HG02885 (cell line): ENCODE results near the gene DDAH1.

Source experiments
- ATAC-seq: cut with Tn5 transposase; IDR thresholded peaks from one replicate; pipeline ENCODE4 v1.9.1; 2021; ENCODE audit warnings: mild to moderate bottlenecking; ENCODE audit not compliant: unreplicated experiment, poor library complexity

The DDAH1 gene

GRCh38 chr1:85333186-85333585, 131.8 kb downstream of the DDAH1 start:
- no peak for ATAC-seq

DNA sequence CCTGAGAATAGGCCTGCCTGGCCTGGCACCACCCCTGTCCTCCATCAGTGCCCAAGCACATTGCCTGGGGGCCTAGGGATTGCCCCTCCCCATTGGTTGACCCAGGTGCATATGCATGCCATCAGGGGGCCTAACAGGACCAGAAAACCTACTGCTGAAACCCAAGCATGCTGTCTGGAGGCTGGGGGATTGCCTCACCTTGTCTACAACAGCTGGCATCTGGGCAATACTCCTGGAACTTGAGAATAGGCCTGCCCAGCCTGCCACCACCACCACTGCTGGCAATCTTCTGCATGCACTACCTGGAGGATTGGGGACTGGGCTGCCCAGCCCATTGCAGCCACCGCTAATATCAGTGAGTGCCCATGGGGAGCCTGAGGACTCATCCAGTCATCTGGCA, 132.4 kb downstream of the DDAH1 start:
- no peak for ATAC-seq

DNA sequence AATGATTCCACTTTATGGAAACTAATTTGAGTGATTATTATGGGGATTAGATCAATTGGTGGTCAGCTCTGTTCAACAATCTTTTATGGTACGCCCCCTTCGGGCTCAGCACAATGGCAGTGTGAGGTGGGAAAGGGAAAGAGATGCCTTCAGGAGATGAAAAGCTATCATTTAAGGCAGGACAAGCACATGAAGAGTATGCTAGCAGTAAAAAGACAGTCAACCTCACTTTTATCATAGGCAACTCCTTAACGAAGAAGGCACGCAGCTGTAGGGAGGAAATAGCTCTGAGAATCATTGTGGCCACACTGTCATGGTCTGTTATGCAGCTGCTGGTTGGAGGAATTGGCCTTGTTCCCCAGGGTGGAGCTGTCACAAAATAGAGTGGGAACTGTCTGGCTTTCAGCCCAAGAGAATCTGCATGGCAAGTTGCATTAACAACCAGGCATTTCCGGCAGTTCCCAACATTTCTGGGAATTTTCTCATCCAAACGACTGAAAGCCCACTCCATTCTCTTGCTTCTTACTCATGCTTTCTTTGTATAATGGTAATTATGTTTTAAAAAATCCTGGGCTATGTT, 134.2 kb downstream of the DDAH1 start:
- ATAC-seq = peak; percentile 65

DNA sequence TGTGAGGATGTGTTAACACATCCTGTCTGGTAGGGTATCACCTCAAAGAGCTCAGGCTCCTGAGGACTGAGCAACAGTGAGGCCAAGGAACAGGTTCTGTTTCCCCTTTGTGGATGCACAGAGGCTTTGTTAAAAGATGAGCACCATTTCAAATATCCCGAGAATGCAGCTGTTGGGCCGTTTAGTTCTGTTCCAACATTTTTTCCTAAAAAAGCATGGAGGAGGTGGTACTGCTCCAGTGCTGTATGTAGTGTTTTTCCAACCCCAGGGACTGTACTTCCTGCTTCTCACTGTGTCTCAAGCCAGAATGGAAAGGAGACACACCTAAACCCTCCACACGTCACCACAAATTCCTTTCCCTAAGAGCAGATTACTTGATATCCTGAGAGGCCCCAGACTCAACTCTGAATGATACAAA, 134.7 kb downstream of the DDAH1 start:
- no peak for ATAC-seq

DNA sequence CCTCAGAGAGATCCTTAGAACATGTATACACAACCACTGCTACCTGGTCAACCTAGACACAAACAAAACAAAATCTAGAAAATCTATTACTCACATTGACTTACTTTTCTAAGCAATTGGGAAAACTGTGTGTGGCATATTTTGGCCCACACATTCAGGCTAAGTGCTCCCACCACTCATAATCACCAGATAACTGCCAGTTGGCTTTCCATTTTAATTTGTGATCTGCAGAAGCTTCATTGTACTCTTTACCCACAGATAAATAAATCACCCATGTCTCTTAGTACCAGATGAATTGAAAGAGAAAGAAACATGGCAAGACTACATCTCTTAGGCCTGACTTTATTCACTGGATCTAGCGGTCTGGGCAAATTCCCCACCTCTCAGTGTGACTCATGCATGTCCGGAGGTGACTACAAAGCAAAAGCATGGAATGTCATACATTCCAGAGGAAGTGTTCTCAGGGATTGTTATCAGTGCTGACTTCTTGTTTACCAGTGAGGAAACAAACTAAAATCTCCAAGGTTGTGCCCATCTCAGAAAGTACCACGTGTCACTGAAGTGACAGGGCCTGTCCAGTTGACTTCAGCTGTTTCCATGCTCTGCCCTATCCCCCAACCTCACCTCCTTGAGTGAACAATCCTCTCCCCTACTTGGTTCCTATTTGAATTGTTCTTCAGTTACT, 136.1 kb downstream of the DDAH1 start:
- ATAC-seq = no peak

- ATAC-seq = no peak
Measured at GRCh38 chr1:85327759-85328158, 137.2 kb downstream of the DDAH1 start.

GRCh38 chr1:85326851-85327250, 138.1 kb downstream of the DDAH1 start:
- ATAC-seq = no peak

- ATAC-seq = no peak
Measured at GRCh38 chr1:85326336-85326735, 138.6 kb downstream of the DDAH1 start.

DNA sequence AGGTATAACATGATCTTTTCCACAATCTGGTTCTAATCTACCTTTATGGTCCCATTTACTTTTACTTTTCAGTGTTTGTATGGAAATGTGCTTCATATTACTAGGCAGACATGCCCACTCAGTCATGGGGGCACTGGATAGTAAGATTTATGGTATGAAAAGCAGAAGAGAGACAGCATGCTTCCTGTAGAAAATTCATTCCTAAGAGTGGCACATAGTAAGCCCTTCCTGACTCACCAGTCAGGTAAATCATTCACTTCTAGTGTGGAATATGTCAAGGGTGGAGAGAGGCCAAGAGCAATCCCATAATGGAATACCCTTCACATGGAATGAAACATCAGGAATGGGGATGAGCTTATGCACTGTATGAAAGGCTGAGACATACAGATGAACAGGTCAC, 139.0 kb downstream of the DDAH1 start:
- no peak for ATAC-seq

- no peak for ATAC-seq
Measured at GRCh38 chr1:85323770-85324169, 141.2 kb downstream of the DDAH1 start.

DNA sequence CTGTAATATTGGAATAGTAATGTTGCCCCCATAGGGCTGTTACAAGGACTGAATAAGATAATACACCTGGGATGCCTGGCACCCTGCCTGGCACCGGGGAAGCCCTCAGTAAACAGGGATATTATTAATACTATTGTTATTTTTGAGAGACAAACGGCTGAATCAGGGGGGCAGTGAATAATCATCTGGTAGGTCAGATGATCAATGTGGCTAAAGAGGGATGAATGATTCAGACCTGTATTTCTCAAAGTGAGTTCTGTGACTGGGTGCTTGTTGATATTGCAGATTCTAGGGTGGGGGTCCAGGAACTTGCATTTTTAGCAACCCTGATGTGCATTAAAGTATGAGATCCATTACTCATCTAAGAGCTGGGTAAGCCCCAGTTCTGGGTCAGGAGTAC, 142.3 kb downstream of the DDAH1 start:
- ATAC-seq = no peak

DNA sequence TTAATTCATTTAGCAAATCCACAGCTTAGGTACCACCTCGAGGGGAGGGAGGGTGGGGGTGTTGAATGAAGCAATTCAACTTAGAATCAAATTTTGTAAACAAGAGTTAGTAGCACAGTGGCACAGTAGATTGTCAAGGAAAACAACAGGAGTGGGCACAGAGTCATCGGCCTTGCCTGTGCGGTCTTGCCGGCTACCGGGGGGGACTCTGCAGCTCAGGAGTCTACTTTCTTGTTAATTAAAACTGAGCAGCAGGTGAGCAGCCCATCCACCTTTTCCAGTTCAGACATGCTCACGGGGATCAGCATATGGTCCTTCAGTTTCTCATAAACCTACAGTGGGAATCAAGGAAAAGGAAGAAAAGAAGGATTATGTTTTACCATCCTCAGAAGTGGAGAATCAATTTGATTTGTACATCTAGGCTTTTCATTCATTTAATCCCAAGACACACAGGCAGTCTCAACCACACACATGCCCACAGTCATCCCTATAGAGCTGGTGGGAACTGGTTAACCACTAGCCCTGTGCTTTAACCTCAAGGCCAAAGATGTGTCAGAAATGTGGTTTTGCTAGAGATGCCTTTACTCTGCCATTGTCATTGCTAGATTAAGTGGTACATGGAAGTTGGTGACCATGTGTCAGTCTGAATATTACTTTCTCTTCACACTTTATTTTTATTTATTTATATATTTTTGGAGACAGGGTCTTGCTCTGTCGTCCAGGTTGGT, 143.6 kb downstream of the DDAH1 start:
- ATAC-seq = peak; percentile 70

GRCh38 chr1:85320371-85321131, 144.4 kb downstream of the DDAH1 start:
- ATAC-seq = no peak

- ATAC-seq = no peak
Measured at GRCh38 chr1:85319931-85320330, 145.0 kb downstream of the DDAH1 start.

GRCh38 chr1:85319491-85319890, 145.5 kb downstream of the DDAH1 start:
- no peak for ATAC-seq

GRCh38 chr1:85318217-85318616, 146.7 kb downstream of the DDAH1 start:
- ATAC-seq = no peak

DNA sequence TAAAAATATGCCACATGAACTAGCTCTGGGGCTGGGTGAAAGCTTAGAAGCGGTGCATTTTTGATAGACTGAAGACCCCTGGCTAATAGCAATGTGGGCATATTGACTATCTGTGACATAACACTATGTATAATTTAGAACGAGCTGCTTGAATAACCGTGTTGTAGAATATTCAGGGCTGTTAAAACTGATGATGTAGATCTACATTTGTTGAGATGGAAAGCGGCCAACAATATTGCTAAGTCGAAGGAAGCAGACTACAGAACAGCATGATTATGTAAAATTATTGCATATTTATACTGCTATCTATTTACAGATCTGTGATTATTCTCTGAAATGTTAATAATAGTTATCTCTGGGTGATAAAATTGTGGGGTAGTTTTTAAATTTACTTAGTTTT, 147.4 kb downstream of the DDAH1 start:
- ATAC-seq = no peak

- ATAC-seq = no peak
Measured at GRCh38 chr1:85316321-85316720, 148.6 kb downstream of the DDAH1 start.

DNA sequence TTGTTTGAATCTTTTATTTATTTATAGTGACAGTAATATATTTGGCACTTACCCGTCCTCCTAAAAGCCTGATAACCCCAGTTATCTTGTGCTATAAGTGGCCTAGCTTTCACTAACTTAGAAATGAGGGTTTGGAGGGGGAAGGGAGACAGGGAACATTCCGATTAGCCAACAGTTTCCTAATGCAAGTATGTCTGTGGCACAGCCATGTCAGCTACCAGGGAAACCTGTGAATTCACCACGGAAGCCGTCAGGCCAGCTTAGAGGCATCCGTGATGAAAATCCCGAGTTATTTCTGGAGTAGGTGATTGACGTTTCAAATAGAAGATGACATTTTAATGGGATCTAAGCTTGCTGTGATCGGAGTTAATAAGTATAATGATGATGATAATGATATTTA, 149.2 kb downstream of the DDAH1 start:
- no peak for ATAC-seq

- no peak for ATAC-seq
Measured at GRCh38 chr1:85314726-85315125, 150.2 kb downstream of the DDAH1 start.
